ENCODE results near the gene UNKL.
A peak's percentile ranks its signal among the peaks of the same experiment; 100 is the strongest.
"Not testable (repeated sequence)": the region's sequence is repeated elsewhere in the genome, so short reads cannot be mapped to it uniquely, and the experiment has no call there.

Gene UNKL

DNA sequence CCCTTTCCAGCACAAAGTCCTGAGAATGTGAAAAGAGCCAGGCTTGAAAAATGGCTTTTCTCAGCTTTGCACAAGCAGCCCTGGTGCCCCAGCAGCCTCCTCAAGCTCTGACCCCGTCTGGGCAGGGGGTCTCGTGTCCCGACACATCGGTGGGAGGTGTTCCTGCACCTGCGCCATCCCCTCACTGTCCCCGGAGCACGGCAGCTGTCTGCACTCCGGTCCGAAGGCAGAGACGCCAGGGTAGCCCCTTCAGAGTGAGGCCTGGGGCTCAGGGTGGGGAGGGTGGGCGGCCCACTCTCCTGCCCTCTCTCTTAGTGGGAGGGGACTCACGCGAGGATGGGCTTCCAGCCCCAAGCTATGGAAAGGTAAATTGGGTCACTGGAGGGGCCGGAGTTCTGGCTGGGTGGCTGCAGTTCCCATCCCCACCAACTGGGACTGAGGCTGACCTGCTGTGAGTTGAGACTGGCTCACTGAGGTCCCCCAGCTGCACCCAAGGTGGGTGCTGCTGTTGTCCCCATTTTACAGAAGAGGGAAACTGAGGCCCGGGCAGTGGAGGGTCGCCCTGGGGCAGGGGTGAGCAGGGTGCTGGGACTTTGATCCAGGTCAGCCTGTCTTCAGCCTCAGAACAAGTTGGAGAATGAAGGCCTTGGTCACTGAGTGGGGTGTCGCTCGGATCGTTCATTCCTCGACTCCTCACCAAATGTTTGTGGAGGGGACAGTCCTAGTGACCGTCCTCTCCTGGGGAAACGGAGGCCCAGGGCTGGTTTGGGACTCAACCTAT is 83.4 kb downstream of the UNKL start:
- no peak for DNase-seq (ENCODE audit: low read depth)
- H3K4me3 ChIP-seq (ENCODE audit: low read length) = peak overlapping the region; percentile 9
- peak; percentile 2 for TF ChIP-seq CTCF (conservative IDR thresholded peaks at IDR 0.05; ENCODE audit: low read depth, low read length)

DNA sequence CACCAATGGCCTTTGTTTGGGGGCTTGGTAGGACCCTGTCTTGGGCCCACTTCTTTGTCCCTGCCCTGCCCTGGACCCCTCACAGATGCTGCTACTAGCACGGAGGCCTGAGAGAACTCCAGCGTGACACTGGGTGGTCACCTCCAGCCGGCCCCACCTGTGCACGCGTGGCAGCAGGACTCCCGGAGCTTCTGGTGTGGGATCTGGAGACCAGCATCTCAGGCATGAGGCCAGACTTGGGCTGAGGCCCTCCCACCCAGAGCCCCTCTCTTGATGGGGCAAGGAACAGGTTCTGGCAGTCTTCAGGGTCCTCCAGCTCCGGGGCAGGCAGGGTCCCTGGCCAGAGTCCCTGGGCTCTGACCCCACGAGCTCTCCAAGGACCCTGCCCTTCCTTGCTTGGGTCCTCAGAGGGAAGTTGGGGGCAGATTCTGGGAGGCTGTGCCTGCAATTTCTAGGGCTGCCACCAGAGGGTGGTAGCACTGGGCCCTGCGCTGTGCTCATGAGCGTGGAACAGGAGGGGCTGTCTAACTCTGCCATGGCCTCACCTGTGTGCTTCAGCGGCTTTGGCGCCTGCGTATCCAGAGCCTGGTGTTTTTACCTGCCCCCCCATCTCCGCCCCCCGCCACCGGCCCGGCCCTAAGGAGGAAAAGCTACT is 84.1 kb downstream of the UNKL start:
- peak; percentile 62 for TF ChIP-seq CTCF (conservative IDR thresholded peaks at IDR 0.05; ENCODE audit: low read depth, low read length)
- DNase-seq (ENCODE audit: low read depth) = no peak

DNA sequence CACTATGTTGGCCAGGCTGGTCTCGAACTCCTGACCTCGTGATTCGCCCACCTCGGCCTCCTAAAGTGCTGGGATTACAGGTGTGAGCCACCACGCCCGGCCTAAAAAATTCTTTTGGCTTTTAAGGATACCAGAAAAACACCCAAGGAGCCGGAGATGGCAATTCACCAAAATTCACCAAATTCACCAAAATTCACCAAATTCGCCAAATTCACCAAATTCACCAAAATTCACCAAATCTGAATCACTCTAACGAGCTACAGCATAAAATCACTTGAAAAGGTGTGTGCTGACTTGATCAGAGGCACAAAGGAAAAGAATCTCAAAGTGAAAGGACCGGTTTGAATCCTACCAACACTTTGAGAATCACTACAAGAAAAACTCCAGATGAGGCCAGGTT is 85.5 kb downstream of the UNKL start:
- DNase-seq (ENCODE audit: low read depth) = not testable (repeated sequence)

More for the DNA sequence above, 84.1 kb downstream of the UNKL start:
- no peak overlapping the region for H3K4me3 ChIP-seq (ENCODE audit: low read length)

DNA sequence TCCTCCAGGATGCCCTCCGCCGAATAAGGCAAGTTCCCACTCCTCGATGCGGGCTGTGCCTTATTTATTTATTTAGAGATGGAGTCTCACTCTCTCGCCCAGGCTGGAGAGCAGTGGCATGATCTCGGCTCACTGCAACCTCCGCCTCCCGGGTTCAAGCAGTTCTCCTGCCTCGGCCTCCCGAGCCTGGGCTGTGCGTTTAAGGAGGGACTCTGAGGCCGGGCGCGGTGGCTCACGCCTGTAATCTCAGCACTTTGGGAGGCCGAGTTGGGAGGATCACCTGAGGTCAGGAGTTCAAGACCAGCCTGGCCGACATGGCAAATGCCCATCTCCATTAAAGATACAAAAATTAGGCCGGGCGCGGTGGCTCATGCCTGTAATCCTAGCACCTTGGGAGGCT is 86.4 kb downstream of the UNKL start:
- not testable (repeated sequence) for DNase-seq (ENCODE audit: low read depth); H3K4me3 ChIP-seq (ENCODE audit: low read length)

More for the DNA sequence above, 85.5 kb downstream of the UNKL start:
- H3K4me3 ChIP-seq (ENCODE audit: low read length) = not testable (repeated sequence)

DNA sequence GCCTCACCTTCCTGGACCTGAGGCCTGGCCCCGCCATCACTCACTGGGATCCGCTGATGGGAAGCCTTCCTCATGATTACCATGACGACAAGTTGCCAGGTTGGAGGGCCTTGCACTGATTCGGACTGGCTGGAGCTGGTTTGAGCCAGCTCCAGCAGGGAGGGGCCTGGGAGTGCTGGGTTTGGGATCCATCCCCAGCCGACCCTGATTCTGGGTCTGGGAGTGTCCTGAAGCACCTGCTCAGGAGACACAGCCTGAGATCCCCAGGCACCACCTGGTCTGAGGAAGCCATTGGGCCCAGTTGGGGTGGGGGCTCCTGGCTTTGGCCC is 86.9 kb downstream of the UNKL start:
- H3K4me3 ChIP-seq (ENCODE audit: low read length) = no peak overlapping the region
- DNase-seq (ENCODE audit: low read depth) = no peak
- TF ChIP-seq CTCF (conservative IDR thresholded peaks at IDR 0.05; ENCODE audit: low read depth, low read length) = no peak

DNA sequence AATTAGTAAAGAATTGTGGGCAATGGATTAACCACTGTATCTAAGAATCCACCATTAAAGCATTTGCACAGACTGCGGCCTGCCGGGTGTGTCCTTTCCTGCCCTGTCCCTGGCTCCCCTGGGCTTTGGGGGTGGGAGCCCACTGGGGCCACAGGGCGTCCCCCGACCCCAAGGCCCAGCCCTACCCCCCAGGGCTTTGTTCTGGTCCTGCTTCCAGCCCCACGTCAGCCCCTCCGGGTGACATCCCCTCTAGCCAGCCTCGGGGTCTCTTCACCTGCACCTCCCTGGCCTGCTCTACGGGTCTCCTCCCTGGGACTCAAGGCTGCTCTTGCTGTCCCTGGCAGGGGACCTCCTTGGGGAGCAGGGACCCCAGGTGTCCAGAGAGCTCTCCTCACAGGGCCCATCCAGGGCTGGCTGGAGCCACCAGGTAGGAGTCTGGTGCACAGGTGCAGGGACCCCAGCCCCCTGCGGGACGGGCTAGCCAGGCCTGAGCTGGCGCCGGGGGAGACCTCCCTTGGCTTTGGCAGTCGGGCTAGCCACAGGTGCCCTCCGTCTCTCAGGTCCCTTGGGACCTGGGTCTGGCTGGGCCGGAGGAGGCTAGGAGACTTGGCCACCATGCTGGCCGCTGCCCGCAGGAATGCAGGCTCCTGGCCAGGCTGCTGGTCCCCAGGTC is 87.4 kb downstream of the UNKL start:
- TF ChIP-seq CTCF (conservative IDR thresholded peaks at IDR 0.05; ENCODE audit: low read depth, low read length) = no peak
- no peak for DNase-seq (ENCODE audit: low read depth)
- no peak overlapping the region for H3K4me3 ChIP-seq (ENCODE audit: low read length)

- no peak overlapping the region for H3K4me3 ChIP-seq (ENCODE audit: low read length)
- no peak for TF ChIP-seq CTCF (conservative IDR thresholded peaks at IDR 0.05; ENCODE audit: low read depth, low read length)
- DNase-seq (ENCODE audit: low read depth) = no peak
Measured at GRCh38 chr16:1326391-1326790, 88.1 kb downstream of the UNKL start.
